Dedifferentiated amniotic fluid mesenchymal stem cell (primary cell): ENCODE results near the gene KCNIP2.

ENCODE experiments used
- DNase-seq: peaks from one replicate; pipeline ENCODE4 v3.0.0-alpha.2; 2016; ENCODE audit errors: extremely low spot score

The KCNIP2 gene

DNA sequence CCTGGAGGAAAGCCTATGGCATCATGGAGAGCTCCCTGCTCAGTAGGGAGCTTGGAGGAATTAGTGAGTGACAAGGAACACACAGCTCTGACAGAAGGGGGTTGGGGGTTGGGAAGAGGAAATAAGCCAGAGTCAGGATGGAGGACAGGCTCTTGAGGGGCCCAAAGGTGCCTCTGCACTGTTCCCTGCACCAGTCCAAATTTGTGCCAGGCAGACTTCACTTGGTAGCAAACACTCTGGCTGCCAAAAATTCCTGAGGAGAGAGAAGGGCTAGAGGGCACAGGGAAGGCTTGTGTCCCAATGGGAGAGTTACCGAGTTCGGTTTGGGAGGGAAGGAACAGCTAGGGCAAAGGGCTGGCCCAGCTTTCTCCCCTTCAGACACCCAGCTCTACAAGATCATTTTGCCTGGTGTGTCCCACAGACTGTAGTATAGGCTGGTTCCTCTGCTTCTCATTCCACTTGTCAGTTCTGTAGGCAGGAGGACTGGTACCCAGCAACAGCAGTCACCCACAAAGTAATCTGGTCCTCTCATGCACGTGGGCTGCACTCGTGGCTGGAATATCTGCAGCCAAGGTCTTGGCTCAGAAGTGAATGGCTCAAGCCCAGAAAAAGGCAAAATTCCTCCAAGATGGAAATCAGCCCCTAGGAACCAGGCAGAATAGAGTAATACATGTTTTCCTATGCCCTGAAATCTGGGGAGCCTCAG is 8.0 kb upstream of the KCNIP2 start:
- DNase-seq: no peak

DNA sequence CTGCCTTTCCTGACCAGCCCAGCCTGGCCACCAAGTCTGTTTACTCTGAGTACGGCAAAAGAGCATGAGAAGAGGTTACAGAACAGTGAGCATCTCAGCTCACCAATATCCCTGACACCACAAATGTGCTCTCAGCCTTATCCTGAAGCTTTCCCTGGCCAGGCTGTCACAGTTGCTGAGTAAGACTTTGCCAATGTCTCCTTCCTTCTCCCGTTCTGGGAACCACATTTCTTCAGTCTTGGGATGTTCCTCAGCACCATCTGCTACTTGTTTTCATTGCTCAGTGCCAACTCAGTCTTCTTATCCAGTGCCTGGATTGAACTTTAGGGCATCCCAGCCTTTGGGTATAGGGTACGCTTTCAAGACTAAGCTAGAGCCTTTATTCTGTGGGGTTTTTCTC is 7.1 kb upstream of the KCNIP2 start:
- DNase-seq: no peak

DNA sequence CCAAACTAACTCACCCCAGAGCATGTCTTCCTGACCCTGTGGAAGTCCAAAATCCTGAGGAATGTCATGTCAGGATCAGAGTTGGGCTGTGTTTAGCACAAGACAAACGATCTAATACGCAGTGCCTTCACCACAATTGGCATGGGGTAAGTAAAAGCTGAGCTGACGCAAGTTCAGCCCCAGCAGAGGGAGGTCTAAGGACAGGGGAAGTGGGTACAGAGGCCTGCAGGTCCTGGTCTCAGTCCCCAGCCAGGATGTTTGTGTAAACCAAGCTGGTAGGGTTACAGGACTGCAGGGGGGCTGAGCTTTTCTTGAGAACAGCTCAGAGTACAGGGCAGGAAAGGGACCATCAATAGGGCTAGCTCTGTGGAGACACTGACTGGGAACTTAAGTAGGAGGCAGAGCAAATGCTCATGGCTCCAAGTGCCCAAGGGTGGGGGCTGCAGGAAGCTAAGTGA is 5.3 kb upstream of the KCNIP2 start:
- no peak for DNase-seq

DNA sequence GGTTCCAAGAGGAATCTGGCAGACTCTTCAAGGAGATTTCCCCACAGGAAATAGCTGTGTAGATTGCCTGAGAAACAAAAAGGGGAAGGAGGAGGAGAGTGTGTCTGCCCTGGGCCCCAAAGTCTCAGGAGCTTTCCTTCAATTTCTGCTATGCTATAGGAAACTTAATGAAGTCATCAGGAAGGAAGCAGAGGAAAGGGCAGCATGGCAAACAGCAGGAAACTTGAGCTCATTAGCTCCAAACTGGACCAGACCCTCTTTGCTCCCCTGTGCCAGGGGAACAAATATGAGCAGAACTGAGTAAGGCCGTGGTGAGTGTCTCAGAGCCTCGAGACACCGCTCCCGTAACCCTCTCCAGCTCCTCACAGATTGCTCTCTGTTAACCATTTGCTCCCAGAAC is 4.8 kb upstream of the KCNIP2 start:
- DNase-seq: no peak

DNA sequence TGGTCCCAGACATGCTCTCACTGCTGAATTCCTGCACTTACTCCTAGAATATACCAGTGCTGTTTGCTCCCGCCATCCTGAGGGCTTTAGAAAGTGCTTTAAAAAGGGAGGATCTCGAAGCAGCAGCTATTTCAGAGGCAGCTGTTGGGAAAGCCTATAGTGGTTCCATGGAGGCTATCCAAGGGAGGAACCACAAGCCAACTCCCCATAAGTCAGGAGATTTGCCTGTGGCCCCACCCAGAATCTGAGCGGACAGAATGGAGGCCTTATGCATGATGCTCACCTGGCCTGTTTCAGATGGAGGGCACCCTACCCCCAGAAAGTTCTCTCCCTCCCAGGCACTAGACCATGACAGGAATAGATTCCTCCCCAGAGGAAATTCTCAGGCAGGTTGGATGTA is 2.3 kb upstream of the KCNIP2 start:
- no peak for DNase-seq

DNA sequence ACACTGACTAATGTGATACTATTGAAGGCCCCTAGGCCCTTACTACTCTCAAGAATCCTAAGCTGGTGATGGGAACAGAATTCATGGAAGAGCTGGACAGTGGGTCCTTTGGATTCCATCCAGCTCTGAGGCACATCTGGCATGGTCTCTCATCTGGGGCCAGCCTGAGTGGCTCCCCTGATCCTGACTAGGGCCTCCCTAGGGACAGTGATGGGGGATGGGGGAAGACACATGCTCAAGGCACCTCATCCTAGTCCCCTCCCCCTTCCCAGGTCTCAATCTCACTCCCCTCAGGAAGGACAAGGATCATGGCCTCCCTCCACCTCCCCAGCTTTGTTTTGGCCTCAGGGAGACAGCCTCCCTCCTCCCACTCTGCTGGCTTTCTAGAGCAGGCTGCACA is 1.8 kb downstream of the KCNIP2 start:
- DNase-seq: no peak

DNA sequence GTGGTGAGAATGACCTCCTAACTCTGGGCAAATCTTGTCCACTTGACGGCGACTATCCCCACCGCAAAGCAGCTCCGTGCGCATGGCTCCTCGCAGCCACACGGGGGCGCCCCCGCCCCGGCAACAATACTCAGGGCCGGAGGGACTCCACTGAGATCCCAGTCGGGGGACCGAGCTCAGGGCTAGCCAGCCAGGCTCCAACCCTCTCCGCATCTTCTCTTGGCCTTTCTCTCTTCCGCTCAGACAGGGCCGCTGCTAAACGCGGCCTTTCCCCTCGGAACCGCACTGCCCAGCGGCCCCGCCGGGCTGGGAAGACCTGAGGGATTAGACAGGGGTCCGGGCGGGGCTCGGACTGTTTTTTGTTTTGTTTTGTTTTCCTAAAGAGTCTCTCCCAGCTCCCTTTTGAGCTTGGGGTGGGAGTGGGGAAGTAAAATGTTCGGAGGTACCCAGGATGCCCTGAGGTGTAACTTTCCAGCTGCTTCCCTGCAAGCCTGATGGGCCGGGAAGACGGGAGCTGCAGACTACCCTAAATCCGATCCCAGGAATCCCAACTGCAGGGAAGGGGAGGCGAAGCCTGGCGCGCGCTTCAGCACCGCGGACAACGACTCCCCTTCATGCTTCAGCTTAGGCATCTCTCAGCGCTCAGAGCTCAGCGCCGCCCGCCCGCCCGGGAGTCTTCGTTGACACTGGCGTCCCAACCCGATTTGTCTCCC is 2.7 kb downstream of the KCNIP2 start:
- peak; percentile 57 for DNase-seq

DNA sequence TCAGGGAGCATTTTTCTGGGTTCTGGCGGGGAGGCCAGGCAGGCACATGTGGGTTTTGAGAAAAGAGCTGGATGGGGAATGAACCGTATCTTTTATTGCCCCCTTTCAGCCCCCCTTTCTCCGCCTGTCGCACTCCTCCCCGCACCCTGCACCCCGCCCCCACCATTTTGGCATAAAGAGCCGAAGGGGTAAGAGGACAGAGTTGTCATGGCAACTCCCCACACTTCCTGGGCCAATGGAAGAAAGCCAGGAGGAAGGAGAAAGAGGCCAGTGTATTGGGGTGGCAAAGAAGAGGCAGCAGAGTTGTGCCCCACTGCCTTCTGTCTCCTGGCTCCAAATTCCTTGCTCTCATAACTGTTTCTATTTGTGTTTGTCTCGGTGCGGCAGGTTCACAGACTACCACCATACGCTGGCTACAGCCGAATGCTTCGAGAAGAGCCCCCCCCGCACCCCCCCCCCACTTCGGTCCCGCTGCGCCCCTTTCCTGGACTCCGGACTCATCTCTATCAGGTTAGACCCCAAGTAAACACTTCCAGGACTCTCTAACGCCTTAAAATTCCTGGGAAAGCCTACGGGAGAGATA is 3.4 kb downstream of the KCNIP2 start:
- no peak for DNase-seq

DNA sequence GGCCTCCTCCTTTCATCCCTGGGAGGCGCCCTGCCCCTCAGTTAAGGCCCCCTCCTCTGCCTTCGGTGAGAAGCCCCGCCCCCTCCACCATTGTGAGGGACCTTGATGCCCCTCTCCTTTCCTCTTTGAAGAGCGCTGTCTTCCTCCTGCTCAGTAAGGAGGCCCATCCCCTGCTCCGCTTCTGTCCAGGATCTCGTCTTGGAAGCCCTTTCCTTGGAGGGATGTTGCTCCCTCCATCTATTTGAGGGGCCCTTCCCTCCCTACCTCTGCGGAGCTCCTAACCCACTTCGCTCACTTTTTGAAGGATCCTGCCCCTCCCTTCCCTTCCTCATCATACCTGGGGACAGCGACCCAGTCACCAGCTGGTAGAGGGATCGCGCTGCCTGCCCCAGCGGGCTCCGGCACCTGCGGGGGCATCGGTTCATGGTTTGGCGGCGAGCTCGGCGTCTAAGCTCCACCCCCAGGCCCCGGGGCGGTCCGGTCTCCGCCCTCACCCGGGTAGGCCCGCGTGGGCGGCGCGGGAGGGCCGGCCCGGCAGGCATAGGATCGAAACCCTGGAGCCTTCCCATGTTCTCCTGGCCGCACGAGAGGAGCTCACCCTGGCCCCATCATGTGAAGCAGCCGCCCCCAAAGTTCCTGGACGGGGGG is 4.1 kb downstream of the KCNIP2 start:
- DNase-seq: no peak

DNA sequence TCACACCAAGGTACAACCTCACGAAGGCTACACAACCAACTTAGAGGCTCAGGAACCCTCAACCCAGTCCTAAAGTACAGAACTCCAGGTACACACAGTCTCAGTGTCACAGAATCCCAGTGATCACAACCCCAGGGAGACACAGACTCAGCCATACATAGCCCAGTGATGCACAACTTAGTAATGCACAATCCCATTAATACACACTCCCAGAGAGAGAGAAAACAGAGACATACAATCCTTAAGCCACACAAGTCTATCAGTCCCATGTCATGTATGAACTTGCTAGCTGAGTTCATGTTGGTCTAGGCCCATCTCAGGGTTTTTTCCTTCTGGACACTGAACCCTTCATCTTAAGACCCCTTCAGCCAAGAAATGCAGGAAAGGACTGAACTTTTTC is 4.6 kb downstream of the KCNIP2 start:
- DNase-seq: no peak

DNA sequence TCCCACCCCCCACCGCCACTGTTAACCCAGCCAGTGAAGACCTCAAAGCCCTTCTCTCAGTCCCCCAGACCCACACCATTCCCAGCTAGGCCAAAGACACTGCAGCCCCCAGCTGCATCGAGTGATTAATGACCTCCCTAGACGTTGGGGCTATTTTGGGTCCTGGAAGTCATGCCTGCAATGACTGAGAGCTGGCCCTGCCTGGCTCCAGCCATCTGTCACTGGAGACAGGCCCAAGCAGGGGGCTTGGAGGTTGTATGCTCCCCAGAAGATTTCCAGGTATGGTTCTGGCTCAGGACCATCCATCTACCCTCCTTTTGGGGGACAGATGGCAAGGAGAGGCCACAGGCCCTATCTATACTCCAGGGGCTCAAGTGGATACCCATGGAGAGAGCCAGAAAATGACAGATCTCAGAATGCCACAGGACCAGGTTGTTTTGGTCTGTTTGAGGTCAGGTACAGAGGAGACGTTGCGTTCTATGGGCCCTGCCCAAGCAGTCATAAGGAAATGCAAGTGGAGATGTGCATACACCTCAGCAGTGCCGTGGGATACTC is 5.1 kb downstream of the KCNIP2 start:
- DNase-seq: no peak

DNA sequence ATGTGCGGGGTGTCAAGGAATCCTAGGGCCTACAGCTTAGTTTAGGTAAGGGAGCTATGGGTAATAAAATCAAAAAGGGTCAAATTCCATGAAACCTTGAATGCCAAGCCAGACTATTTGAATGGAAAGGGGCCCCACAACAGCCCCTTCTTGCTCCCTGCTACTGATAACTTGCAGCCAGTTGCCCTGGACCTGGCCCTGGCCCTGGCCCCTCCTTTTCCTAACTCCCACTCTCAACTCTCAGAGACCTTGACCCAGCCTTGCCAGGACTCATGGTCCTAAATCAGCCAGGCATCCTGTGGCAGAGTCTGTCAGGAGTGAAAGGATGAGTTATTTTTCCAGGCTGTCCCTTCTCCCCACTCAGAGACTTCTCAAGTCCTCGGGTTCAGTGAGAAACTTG is 5.9 kb downstream of the KCNIP2 start:
- no peak for DNase-seq

DNA sequence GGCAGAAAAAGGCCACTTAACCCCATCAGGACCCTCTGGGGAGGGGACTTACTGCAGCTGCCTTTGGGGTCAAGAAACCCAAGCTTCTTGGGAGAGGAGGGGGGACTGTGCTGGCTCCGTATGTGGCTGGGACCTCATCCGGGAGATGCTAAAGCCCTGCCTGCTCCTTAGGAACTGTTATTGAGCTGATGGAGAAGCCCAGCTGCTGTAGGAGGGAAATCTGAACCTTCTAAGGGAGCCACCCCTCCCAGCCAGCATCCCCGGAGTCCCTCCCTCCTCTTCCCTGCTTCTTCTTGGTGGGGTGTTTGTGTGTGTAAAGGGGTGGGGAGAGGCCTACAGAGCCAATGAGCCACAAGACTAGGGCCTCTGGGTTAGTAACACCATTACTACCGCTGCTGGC is 8.2 kb downstream of the KCNIP2 start:
- DNase-seq: no peak

DNA sequence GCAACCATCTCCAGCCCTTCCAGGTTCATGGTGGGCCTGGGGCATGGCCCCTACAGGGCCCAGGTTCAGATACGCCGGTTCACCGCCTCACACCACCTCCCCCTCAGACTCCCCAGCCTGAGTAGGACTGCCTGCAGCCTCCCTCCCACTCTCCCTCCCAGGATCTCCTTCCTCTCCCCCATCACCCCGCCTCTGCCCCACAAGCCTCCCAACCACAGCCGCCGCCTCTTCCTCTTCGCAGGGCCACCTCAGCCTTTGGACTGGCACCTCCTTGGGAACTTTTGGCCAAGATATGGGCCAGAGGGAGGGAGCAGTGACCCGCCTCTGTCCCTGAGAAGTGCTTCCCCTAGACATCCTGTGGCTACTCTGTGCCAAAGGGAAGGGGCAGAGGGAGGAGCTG is 9.3 kb downstream of the KCNIP2 start:
- DNase-seq: no peak

DNA sequence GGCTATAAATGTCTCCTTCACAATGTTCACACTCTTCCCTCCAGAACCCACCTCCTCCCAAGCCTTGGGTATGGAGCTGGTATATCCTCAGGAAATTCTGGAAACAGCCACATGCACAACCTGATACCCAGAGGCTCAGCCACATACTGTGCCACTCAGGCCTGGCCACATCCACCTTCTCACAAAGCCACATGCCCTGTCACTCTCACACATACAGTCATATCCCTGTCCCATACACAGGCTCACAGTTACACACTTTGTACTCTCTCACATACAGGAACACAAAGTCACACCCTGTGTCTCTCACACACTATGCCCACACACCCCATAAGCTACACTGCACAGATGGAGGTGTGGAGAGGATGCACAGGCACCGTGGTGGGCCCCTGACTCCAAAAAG is 10.1 kb downstream of the KCNIP2 start:
- no peak for DNase-seq

DNA sequence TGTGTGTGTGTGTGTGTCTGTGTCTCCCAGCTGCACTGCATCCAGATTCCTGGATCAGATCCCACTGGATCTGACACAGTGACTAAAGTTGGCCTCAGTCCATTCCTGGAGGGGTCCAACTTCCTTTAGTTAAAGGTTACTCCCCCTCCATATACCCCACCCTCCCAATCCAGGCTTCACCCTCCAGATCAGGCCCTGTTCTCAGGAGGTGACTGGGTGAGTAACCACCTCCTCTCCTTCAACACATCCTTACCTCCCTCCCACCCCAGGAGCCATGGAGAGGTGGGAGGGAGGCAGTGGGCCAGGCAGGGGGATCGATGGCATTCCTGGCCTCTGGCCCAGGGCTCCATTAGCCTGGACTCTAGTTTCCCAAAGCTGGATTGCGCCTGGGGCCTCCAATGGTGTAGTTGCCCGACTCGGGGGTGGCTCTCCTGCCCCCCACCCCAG is 11.3 kb downstream of the KCNIP2 start:
- no peak for DNase-seq

DNA sequence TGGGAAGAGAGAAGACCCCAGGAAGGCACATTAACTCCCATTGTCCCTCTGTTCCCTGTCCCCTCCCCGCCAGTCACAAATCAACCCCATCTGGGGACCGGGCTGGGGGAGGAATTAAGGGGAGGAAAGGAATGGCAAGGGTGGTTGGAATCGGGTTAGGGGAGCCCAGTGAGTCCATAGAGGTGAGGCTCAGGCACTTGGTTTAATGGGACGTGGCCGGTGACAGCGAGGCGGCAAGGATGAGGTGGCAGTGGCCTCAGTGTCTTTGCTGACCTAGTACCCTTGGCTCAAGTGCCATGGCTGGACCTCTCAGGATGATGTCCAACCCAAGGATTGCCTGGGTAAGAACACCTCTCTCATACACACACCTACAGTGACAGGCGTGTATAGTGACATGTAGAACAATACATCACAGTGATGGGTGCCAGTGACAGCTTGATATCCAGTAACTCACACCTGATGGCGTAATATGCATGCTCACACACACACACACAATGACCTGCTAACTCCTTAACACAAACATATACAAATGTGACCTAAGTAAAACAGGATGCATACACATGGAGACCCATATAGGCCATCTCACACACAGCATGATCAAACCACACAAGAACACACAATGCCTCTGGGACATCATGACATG is 12.3 kb downstream of the KCNIP2 start:
- no peak for DNase-seq

DNA sequence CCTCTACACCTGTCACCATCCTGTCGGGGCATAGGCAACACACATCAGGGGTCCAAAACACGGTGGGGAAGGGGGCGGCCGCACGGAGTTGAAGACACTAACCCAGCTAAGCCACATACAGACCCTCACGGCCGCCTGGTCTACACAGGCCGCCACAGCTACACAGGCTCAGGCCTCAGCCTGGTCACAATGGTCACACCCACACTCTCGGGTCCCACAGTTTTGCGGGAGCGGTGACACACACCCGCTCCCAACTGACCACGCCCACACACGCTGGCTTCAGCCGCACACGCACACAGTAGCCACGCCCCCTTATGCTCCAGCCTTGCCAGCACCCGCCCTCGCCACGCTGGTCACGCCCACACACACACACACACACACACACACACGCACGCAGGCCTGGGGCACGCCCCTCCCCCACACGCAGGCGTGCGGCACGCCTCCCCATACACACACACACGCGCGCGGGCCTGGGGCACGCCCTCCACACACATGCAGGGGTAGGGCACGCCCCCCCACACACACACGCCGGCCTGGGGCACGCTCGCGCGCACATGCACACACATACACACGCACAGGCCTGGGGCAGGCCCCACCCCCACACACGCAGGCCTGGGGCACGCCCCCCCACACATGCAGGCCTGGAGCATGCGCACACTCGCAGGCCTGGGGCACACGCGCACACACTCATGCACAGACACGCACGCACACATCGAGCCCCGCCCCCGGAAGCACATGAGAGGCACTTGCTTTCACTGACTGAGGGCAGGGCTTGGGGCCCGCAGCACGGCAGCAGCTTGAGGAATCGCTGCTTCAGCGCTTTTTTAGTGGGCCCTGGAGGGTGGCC is 13.1 kb downstream of the KCNIP2 start:
- peak; percentile 88 for DNase-seq

DNA sequence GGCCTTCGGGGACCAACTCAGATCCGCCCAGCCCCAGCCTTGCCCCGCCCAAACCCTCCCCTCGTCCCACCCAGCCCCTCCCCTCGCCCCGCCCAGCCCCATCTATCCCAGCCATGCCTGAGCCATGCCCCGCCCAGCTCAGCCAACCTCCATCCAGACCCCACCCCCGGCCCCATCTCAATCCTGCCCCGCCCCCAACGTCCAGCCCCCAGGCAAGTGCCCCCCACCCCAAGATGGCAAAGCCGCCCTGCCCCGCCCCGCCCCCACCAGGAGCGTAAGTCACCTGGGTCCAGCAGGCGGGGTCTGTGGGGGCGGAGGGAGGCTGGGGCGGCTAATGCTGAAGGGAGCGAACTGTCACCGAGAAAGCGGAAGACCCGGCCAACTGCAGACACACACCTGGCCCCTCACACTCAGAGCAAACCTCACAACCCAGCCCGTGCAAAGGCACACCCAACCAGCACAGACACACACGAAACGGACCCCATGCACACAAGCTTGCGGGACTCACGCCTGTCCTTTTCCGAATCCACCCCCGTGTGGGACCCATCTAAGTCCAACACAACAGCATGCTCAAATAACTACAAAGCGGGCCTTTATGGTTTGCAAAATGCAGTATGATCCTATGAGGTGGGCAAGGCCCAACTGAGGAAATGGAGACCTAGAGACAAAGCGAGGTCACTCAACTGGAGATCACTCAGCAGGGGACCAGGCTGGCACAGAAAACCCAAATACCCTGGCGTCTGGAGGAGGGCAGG is 13.9 kb downstream of the KCNIP2 start:
- DNase-seq: no peak
